ENCODE results near the gene PGBD5.

DNA sequence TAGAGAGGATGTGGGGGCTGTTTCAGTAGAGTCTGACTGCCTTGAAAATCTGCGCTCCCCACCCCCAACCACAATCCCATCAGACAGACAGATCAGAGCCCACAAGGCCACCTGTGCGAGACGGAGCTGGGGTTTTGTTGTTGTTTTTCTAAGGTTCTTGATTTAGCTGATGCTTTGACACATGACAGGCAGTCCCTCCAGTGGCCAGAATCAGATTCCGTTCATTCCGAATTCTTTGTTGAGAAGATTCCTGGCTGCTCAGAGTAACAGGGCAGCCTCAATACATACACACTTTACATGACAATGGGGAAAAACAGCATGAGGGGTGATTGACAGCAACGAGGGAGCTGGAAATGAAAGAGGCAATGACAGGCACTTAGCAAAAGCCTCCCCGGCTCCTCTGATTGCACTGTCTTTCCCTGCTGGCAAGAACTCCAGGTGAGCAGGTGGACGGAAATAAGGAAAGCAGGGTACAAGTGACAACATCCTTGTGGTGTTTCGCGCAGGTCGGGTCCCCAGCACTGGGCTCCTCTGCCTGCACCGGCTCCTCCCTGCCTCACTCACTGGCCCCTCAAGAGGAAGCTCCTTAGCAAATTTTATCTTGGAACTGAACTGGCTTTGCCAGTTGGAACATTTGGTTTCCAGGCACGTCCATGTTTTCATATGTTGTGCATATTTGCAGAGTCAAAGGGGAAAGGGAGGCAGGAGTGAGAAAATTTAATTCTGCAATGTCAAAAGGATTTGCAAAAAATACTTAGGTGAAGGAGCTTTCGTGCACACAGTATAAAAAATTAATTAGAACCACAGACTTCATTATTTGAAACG lies 148.7 kb downstream of the PGBD5 start:
- TF ChIP-seq, protein P1, sequence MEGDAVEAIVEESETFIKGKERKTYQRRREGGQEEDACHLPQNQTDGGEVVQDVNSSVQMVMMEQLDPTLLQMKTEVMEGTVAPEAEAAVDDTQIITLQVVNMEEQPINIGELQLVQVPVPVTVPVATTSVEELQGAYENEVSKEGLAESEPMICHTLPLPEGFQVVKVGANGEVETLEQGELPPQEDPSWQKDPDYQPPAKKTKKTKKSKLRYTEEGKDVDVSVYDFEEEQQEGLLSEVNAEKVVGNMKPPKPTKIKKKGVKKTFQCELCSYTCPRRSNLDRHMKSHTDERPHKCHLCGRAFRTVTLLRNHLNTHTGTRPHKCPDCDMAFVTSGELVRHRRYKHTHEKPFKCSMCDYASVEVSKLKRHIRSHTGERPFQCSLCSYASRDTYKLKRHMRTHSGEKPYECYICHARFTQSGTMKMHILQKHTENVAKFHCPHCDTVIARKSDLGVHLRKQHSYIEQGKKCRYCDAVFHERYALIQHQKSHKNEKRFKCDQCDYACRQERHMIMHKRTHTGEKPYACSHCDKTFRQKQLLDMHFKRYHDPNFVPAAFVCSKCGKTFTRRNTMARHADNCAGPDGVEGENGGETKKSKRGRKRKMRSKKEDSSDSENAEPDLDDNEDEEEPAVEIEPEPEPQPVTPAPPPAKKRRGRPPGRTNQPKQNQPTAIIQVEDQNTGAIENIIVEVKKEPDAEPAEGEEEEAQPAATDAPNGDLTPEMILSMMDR (IDR thresholded peaks at IDR 0.05 in 2 of 3, conservative IDR thresholded peaks at IDR 0.05 in 1 of 3; ENCODE audit: insufficient read depth in 2 of 3, low read depth in 1 of 3, low read length in 3 of 3) = no peak
- TF ChIP-seq FOXP4 (CRISPR knock-in tag; IDR thresholded peaks at IDR 0.05; ENCODE audit: borderline replicate concordance) = no peak
- no peak for TF ChIP-seq ASH1L (IDR thresholded peaks at IDR 0.05; ENCODE audit: borderline replicate concordance, low read depth, partially characterized antibody)
- TF ChIP-seq, protein P2, sequence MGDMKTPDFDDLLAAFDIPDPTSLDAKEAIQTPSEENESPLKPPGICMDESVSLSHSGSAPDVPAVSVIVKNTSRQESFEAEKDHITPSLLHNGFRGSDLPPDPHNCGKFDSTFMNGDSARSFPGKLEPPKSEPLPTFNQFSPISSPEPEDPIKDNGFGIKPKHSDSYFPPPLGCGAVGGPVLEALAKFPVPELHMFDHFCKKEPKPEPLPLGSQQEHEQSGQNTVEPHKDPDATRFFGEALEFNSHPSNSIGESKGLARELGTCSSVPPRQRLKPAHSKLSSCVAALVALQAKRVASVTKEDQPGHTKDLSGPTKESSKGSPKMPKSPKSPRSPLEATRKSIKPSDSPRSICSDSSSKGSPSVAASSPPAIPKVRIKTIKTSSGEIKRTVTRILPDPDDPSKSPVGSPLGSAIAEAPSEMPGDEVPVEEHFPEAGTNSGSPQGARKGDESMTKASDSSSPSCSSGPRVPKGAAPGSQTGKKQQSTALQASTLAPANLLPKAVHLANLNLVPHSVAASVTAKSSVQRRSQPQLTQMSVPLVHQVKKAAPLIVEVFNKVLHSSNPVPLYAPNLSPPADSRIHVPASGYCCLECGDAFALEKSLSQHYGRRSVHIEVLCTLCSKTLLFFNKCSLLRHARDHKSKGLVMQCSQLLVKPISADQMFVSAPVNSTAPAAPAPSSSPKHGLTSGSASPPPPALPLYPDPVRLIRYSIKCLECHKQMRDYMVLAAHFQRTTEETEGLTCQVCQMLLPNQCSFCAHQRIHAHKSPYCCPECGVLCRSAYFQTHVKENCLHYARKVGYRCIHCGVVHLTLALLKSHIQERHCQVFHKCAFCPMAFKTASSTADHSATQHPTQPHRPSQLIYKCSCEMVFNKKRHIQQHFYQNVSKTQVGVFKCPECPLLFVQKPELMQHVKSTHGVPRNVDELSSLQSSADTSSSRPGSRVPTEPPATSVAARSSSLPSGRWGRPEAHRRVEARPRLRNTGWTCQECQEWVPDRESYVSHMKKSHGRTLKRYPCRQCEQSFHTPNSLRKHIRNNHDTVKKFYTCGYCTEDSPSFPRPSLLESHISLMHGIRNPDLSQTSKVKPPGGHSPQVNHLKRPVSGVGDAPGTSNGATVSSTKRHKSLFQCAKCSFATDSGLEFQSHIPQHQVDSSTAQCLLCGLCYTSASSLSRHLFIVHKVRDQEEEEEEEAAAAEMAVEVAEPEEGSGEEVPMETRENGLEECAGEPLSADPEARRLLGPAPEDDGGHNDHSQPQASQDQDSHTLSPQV (IDR thresholded peaks at IDR 0.05) = no peak
- TF ChIP-seq, protein P3, sequence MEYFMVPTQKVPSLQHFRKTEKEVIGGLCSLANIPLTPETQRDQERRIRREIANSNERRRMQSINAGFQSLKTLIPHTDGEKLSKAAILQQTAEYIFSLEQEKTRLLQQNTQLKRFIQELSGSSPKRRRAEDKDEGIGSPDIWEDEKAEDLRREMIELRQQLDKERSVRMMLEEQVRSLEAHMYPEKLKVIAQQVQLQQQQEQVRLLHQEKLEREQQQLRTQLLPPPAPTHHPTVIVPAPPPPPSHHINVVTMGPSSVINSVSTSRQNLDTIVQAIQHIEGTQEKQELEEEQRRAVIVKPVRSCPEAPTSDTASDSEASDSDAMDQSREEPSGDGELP (CRISPR knock-in tag; IDR thresholded peaks at IDR 0.05; ENCODE audit: borderline replicate concordance) = no peak
- no peak for TF ChIP-seq GATAD2B (IDR thresholded peaks at IDR 0.05; ENCODE audit: borderline replicate concordance)
- no peak for TF ChIP-seq SIX5 (IDR thresholded peaks at IDR 0.05; ENCODE audit: borderline replicate concordance in 1 of 2, insufficient read depth in 1 of 2, low read depth in 1 of 2, low read length in 2 of 2)
- no peak for TF ChIP-seq XRCC3 (IDR thresholded peaks at IDR 0.05)
- no peak for TF ChIP-seq GATA2 (CRISPR knock-in tag; IDR thresholded peaks at IDR 0.05)
- no peak for TF ChIP-seq ESRRA (IDR thresholded peaks at IDR 0.05; ENCODE audit: borderline replicate concordance, low read depth)
- TF ChIP-seq PATZ1 (CRISPR knock-in tag; IDR thresholded peaks at IDR 0.05; ENCODE audit: borderline replicate concordance) = no peak
- no peak for TF ChIP-seq POLR2AphosphoS5 (IDR thresholded peaks at IDR 0.05; ENCODE audit: control insufficient read depth, insufficient read depth, low read depth, low read length)
- TF ChIP-seq SUPT5H (IDR thresholded peaks at IDR 0.05) = no peak

All from K562 (cell line).